PC-9 (cell line): Measurements from ENCODE around the gene NLRP7. TPM values are rescaled to one million over a fixed set of nuclear protein-coding genes. Genes with fewer than 3 reads are reported as not detected.

ENCODE experiments used
- BruUV-seq: library from RNA; stranded (reverse); fragments of 400-500 nt; replicated peaks from 2 replicates; lab custom pipeline; 2021; lab: Mats Ljungman, UMichigan
- CTCF ChIA-PET: fragments of 300-600 bp; sonication (Branson Sonifier 250); formaldehyde crosslinking; loops from one replicate; lab custom pipeline; 2022; ENCODE audit warnings: antibody characterized with exemption; lab: Charles Lee
- POLR2A ChIA-PET: fragments of 300-600 bp; sonication (Branson Sonifier 250); formaldehyde crosslinking; loops from one replicate; lab custom pipeline; 2022; ENCODE audit warnings: antibody characterized with exemption; ENCODE audit not compliant: unreplicated experiment; lab: Charles Lee
- DNase-seq, 2 experiments: peaks; one replicate each; pipeline versions ENCODE4 v3.0.0 to v3.0.0-alpha.2; 2015 to 2022; ENCODE audit warnings: mixed read lengths in 1 of 2
- H2AFZ ChIP-seq: fragments of 200-600 bp; sonication (generic); 2 replicates; pipeline ENCODE4 v1.8.1; 2017; ENCODE audit warnings: antibody characterized with exemption
- H3F3A ChIP-seq: fragments of 200-600 bp; sonication (generic); 2 replicates; pipeline ENCODE4 v1.8.1; 2017; ENCODE audit warnings: antibody characterized with exemption, mild to moderate bottlenecking, low read depth; ENCODE audit not compliant: insufficient read depth
- H3K27ac ChIP-seq: fragments of 200-600 bp; sonication (generic); 2 replicates; pipeline ENCODE4 v1.6.1; 2016; ENCODE audit warnings: mixed run types
- H3K27me3 ChIP-seq: fragments of 200-600 bp; sonication (generic); 2 replicates; pipeline ENCODE4 v1.6.1; 2016; ENCODE audit warnings: low read depth, mixed run types; ENCODE audit not compliant: insufficient read depth
- H3K36me3 ChIP-seq: fragments of 200-600 bp; sonication (generic); 2 replicates; pipeline ENCODE4 v1.6.1; 2016; ENCODE audit warnings: low read depth, mixed run types
- H3K4me1 ChIP-seq: fragments of 200-600 bp; sonication (generic); replicated peaks from 2 replicates; pipeline ENCODE4 v1.6.1; 2016; ENCODE audit warnings: mixed run types; ENCODE audit not compliant: insufficient read depth
- H3K4me2 ChIP-seq: fragments of 200-600 bp; sonication (generic); 2 replicates; pipeline ENCODE4 v1.6.1; 2017; ENCODE audit warnings: mixed run types
- H3K4me3 ChIP-seq: fragments of 200-600 bp; sonication (generic); 2 replicates; pipeline ENCODE4 v1.6.1; 2016; ENCODE audit warnings: mixed run types
- H3K79me2 ChIP-seq: fragments of 200-600 bp; sonication (generic); 2 replicates; pipeline ENCODE4 v1.6.1; 2017; ENCODE audit warnings: low read depth, mixed run types
- H3K9me2 ChIP-seq: fragments of 200-600 bp; sonication (generic); 2 replicates; pipeline ENCODE4 v1.8.1; 2017; ENCODE audit warnings: mild to moderate bottlenecking; ENCODE audit not compliant: insufficient read depth
- H3K9me3 ChIP-seq: fragments of 200-600 bp; sonication (generic); 2 replicates; pipeline ENCODE4 v1.8.1; 2016; ENCODE audit warnings: low read depth; ENCODE audit not compliant: insufficient read depth
- H4K20me1 ChIP-seq: fragments of 200-600 bp; sonication (generic); 2 replicates; pipeline ENCODE4 v1.8.1; 2017; ENCODE audit not compliant: insufficient read depth
- EZH2 ChIP-seq: fragments of 200-600 bp; sonication (generic); IDR thresholded peaks from 2 replicates; pipeline ENCODE4 v1.8.0; 2017; ENCODE audit warnings: antibody characterized with exemption, low read depth
- intact Hi-C: fragments of 100-400 bp; cut with micrococcal nuclease; formaldehyde crosslinking; loops from one replicate; pipeline ENCODE4 v1.10.0; 2022; ENCODE audit not compliant: unreplicated experiment
- total RNA-seq: library from RNA; stranded (reverse); gene quantifications from 2 replicates; pipeline ENCODE4 v1.2.3, GENCODE V29; 2021
- TF ChIP-seq, protein P1 (sequence below): fragments of 200-600 bp; sonication (generic); conservative IDR thresholded peaks from 2 replicates; pipeline ENCODE4 v1.6.1; 2017; ENCODE audit warnings: mixed run types, antibody characterized with exemption, mild to moderate bottlenecking, moderate library complexity

NLRP7 gene
- total RNA-seq, 1 experiment from 2014 or later, result 0.50 TPM

DNA sequence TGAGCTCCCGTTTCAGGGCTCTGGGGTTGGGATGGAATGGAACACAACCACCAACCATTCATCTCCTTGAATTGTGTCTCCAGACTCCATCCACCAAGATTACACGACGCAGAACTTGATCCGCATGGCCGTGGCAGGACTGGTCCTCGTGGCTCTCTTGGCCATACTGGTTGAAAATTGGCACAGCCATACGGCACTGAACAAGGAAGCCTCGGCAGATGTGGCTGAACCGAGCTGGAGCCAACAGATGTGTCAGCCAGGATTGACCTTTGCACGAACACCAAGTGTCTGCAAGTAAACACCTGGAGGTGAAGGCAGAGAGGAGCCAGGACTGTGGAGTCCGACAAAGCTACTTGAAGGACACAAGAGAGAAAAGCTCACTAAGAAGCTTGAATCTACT is 57.8 kb downstream of the NLRP7 start:
- H3K4me2 ChIP-seq, result no peak overlapping the region
- H3K36me3 ChIP-seq, result no peaks in the 10 kb centered on the region
- H2AFZ ChIP-seq, result no peak overlapping the region
- no peak for TF ChIP-seq EZH2
- TF ChIP-seq, protein P1, sequence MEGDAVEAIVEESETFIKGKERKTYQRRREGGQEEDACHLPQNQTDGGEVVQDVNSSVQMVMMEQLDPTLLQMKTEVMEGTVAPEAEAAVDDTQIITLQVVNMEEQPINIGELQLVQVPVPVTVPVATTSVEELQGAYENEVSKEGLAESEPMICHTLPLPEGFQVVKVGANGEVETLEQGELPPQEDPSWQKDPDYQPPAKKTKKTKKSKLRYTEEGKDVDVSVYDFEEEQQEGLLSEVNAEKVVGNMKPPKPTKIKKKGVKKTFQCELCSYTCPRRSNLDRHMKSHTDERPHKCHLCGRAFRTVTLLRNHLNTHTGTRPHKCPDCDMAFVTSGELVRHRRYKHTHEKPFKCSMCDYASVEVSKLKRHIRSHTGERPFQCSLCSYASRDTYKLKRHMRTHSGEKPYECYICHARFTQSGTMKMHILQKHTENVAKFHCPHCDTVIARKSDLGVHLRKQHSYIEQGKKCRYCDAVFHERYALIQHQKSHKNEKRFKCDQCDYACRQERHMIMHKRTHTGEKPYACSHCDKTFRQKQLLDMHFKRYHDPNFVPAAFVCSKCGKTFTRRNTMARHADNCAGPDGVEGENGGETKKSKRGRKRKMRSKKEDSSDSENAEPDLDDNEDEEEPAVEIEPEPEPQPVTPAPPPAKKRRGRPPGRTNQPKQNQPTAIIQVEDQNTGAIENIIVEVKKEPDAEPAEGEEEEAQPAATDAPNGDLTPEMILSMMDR, result no peak
- no peaks in the 10 kb centered on the region for H3K9me2 ChIP-seq
- no peak overlapping the region for H3K27ac ChIP-seq
- POLR2A ChIA-PET, result no interaction called here
- no peaks in the 10 kb centered on the region for H3F3A ChIP-seq
- intact Hi-C loops, result loop anchor here (10.0 kb wide), 1 partner anchor 615 kb away; no protein-coding TSS in a partner anchor
- no peaks in the 10 kb centered on the region for H3K4me1 ChIP-seq
- H3K27me3 ChIP-seq, result peaks cover 17% of the 10 kb centered on the region; the same call in 1 of the 2 replicates
- DNase-seq, result no peak
- no peak overlapping the region for H3K4me3 ChIP-seq
- CTCF ChIA-PET, result interaction anchor here (0.7 kb wide), 1 partner anchor 69 kb away, joined by 4 read pairs; no protein-coding TSS in a partner anchor
- BruUV-seq, result no TSS peak
- H3K79me2 ChIP-seq, result no peaks in the 10 kb centered on the region
- H4K20me1 ChIP-seq, result no peaks in the 10 kb centered on the region
- no peaks in the 10 kb centered on the region for H3K9me3 ChIP-seq

DNA sequence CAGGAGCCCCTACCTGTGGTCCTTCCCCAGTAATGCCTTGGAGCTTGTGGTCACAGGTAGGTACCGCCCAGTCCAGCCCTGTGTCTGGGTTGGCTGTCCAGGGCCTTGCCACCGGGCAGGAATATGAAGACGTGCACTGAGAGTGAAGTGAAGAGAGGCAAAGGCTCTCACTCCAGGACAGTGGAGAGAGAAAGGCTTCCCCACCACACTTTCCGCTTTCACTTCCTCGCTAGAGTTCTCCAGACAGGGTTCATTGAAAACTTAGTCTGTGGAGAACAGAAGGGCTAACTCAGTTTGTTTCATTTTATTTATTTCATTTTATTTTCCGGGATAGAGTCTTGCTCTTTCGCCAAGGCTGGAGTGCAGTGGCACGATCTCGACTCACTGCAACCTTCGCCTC is 59.1 kb downstream of the NLRP7 start:
- ChIA-PET POLR2A (interaction anchor here (0.6 kb wide), 1 partner anchor 699 kb away, joined by 3 read pairs; the partner anchor contains the start of gene MBOAT7), CTCF (no interaction called here)
- no peak for TF ChIP-seq EZH2
- TF ChIP-seq, protein P1, result no peak
- no TSS peak for BruUV-seq
- no peak for DNase-seq
- Histone ChIP-seq H3K4me1 (no peaks in the 10 kb centered on the region), H2AFZ (no peak overlapping the region), H3F3A (no peaks in the 10 kb centered on the region), H3K9me2 (no peaks in the 10 kb centered on the region), H3K4me2 (no peak overlapping the region), H3K4me3 (no peak overlapping the region), H3K79me2 (no peaks in the 10 kb centered on the region), H3K27ac (no peak overlapping the region), H4K20me1 (no peaks in the 10 kb centered on the region), H3K27me3 (peaks cover 11% of the 10 kb centered on the region; the same call in 1 of the 2 replicates), H3K36me3 (no peaks in the 10 kb centered on the region), H3K9me3 (no peaks in the 10 kb centered on the region)
- intact Hi-C loops, result loop anchor here (10.0 kb wide), 1 partner anchor 617 kb away; no protein-coding TSS in a partner anchor

DNA sequence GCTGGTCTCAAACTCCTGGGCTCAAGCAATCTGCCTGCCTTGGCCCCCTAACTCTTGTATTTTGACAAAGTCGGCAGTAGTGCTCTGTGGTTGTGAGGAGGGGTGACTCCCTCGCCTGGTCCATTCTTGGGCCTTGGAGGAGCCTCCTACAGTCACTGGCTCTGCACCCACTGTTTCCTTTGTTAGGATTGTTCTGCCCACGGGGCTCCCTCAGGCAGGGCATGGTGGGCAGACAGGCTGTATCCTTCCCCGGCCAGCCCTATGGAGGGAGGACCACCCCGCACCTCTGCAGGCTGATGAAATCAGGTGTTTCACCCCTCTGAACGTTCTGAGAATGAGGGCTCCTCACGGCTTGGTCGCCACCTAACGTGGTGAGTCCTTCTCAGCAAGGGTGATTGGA is 64.1 kb downstream of the NLRP7 start:
- intact Hi-C loops, result loop anchor here (2.0 to 10.0 kb wide), 3 partner anchors 38 to 622 kb away; no protein-coding TSS in a partner anchor
- Histone ChIP-seq H3K4me1 (no peaks in the 10 kb centered on the region), H3K79me2 (no peaks in the 10 kb centered on the region), H3K9me2 (no peaks in the 10 kb centered on the region), H3K4me3 (no peak overlapping the region), H3K4me2 (peak overlapping the region; percentile 54; the same call in 1 of the 2 replicates), H3K27ac (no peak overlapping the region), H4K20me1 (no peaks in the 10 kb centered on the region; the same call in 1 of the 2 replicates), H3K36me3 (no peaks in the 10 kb centered on the region), H3K9me3 (no peaks in the 10 kb centered on the region), H2AFZ (no peak overlapping the region), H3F3A (no peaks in the 10 kb centered on the region), H3K27me3 (peaks cover 27% of the 10 kb centered on the region)
- no TSS peak for BruUV-seq
- POLR2A ChIA-PET, result no interaction called here
- TF ChIP-seq, protein P1, result no peak
- no peak for TF ChIP-seq EZH2
- CTCF ChIA-PET, result no interaction called here
- DNase-seq, result no peak
